Thoracic aorta (tissue), 2 donors: Measurements from ENCODE around the gene TRPM3. TPM values are rescaled to one million over a fixed set of nuclear protein-coding genes. Genes with fewer than 3 reads are reported as not detected.

Experiments
- ATAC-seq: fragments of 150-250 bp; one replicate; pipeline ENCODE4 v1.8.0; 2017; ENCODE audit warnings: low read depth; ENCODE audit not compliant: insufficient number of reproducible peaks, low FRiP score
- DNase-seq: peaks from one replicate; pipeline ENCODE4 v3.0.0-alpha.2; 2020; ENCODE audit warnings: low spot score
- H3K27ac ChIP-seq, 2 donors: fragments of 200-600 bp; sonication (generic); 1 replicate in 1 of 2; 2 replicates in 1 of 2; pipeline ENCODE4 v1.5.1; 2016; ENCODE audit warnings: mild to moderate bottlenecking in 2 of 2, moderate library complexity in 2 of 2
- H3K27me3 ChIP-seq: fragments of 200-600 bp; sonication (generic); replicated peaks from 2 replicates; pipeline ENCODE4 v1.6.0; 2016; ENCODE audit warnings: mild to moderate bottlenecking; ENCODE audit not compliant: insufficient read depth
- H3K36me3 ChIP-seq: fragments of 200-600 bp; sonication (generic); one replicate; pipeline ENCODE4 v1.5.1; 2016
- H3K4me1 ChIP-seq, 2 donors: fragments of 200-600 bp; sonication (generic); 1 replicate in 1 of 2; 2 replicates in 1 of 2; pipeline versions ENCODE4 v1.5.1 to v1.6.0; 2016; ENCODE audit warnings: low read depth in 2 of 2, mild to moderate bottlenecking in 1 of 2; ENCODE audit not compliant: control insufficient read depth in 1 of 2
- H3K4me3 ChIP-seq: fragments of 200-600 bp; sonication (generic); 2 replicates; pipeline ENCODE4 v1.5.1; 2016; ENCODE audit warnings: mild to moderate bottlenecking
- H3K9me3 ChIP-seq: fragments of 200-600 bp; sonication (generic); 2 replicates; pipeline ENCODE4 v1.5.1; 2016
- total RNA-seq, 2 donors: library from RNA; depleted of rRNA; stranded (reverse); fragments of >200 nt; gene quantifications; one replicate each; pipeline versions ENCODE4 v1.1.0 to v1.2.3, GENCODE V29; 2016
- TF ChIP-seq, protein P1 (sequence below): fragments of 200-600 bp; sonication (generic); IDR thresholded peaks from one replicate; pipeline ENCODE4 v1.5.1; 2019; ENCODE audit warnings: antibody characterized with exemption

The TRPM3 gene
- total RNA-seq, 2 donors from 2014 or later, result 2.1 to 5.0 TPM

DNA sequence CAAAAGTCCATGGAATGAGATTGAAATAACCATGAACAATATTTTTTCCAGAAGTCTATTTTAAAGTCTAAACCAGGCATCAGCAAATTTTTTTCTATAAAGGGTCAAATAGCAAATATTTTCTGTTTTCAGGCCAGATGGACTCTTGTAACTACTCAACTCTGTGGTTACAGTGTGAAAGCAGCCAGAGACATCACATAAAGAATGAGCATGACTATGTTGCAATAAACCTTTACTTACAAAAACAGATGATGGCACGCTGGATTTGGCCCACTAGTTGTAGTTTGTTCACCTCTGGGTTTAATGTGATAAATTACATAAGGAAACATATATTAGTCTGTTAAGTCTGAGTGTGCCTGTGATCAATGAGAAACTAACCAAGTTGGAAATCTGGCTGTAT, 319.2 kb downstream of the TRPM3 start:
- no peak overlapping the region for H3K4me3 ChIP-seq
- no peak overlapping the region for H3K27ac ChIP-seq
- DNase-seq, result no peak
- no peaks in the 10 kb centered on the region for H3K4me1 ChIP-seq
- TF ChIP-seq, protein P1, sequence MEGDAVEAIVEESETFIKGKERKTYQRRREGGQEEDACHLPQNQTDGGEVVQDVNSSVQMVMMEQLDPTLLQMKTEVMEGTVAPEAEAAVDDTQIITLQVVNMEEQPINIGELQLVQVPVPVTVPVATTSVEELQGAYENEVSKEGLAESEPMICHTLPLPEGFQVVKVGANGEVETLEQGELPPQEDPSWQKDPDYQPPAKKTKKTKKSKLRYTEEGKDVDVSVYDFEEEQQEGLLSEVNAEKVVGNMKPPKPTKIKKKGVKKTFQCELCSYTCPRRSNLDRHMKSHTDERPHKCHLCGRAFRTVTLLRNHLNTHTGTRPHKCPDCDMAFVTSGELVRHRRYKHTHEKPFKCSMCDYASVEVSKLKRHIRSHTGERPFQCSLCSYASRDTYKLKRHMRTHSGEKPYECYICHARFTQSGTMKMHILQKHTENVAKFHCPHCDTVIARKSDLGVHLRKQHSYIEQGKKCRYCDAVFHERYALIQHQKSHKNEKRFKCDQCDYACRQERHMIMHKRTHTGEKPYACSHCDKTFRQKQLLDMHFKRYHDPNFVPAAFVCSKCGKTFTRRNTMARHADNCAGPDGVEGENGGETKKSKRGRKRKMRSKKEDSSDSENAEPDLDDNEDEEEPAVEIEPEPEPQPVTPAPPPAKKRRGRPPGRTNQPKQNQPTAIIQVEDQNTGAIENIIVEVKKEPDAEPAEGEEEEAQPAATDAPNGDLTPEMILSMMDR, result no peak
- no peaks in the 10 kb centered on the region for H3K27me3 ChIP-seq
- no peaks in the 10 kb centered on the region for H3K9me3 ChIP-seq
- no peak for ATAC-seq
- H3K36me3 ChIP-seq, result no peaks in the 10 kb centered on the region

DNA sequence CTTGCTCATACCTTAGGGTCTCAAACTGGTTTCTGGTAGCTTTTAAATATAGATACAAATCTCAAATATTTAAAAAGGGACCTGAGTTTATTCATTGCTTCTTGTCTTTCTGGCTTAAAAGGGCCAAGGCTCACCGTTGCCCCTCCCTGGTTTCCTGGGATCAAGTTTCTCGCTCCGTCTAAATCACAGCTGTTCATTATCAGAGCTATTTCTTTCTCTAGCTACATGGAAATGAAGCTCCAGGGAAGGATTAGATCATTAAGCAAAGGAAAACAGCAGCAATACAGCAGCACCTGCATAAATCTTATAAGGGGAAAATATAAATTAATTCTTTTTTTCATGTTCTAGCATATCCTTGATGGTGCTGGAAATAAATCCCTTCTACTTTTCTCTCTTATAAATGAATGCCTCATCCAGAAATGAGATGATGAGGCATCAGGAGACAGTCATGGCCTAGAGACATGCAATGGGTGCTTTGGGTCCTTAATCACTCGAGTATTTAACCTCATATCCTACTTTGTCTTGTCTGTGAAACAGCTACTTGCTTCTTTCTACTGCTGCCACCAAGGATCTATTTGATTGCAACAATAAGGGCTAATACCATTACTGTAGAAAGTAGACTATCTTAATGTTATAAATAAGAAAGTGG, 320.1 kb downstream of the TRPM3 start:
- no peak for DNase-seq
- no peak overlapping the region for H3K4me3 ChIP-seq
- H3K36me3 ChIP-seq, result no peaks in the 10 kb centered on the region
- H3K9me3 ChIP-seq, result no peaks in the 10 kb centered on the region
- no peaks in the 10 kb centered on the region for H3K4me1 ChIP-seq
- TF ChIP-seq, protein P1, result no peak
- no peak for ATAC-seq
- no peaks in the 10 kb centered on the region for H3K27me3 ChIP-seq
- no peak overlapping the region for H3K27ac ChIP-seq

DNA sequence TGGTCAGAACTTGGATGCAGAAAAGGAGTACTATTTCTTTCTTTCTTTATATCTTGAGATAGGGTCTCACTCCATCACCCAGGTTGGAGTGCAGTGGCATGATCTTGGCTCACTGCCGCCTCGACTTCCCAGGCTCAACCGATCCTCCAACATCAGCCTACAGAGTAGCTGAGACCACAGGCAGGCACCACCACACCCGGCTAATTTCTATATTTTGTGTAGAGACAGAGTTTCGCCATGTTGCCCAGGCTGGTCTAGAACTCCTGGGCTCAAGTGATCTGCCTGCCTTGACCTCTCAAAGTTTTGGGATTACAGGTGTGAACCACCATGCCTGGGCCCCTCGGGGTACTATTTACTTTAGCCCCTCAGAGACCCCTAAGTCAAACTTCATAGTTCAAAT, 323.4 kb downstream of the TRPM3 start:
- TF ChIP-seq, protein P1, result no peak
- Histone ChIP-seq H3K4me1 (no peaks in the 10 kb centered on the region), H3K9me3 (no peaks in the 10 kb centered on the region), H3K27me3 (no peaks in the 10 kb centered on the region), H3K4me3 (no peak overlapping the region), H3K36me3 (no peaks in the 10 kb centered on the region), H3K27ac (no peak overlapping the region)
- DNase-seq (no peak), ATAC-seq (no peak)

DNA sequence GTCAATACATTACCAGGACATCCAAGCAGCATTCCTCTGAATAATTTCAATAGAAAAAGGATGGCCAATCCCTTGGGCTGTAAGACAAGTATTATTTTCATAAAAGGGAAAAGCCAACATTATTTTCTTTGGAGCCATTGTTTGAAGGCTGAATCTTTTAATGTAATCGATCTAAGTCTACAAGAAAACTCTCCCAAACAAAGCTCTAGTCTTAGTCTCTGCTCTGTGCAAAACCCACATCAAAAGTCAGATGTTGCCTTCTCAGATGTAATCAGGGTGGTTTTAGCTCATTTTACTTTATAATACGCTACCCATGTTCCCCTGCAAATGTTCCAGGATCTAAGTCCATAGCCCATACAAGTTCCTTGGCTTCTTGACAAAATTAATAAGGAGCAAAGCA, 325.6 kb downstream of the TRPM3 start:
- no peaks in the 10 kb centered on the region for H3K4me1 ChIP-seq
- H3K4me3 ChIP-seq, result no peak overlapping the region
- TF ChIP-seq, protein P1, result no peak
- DNase-seq, result no peak
- H3K27me3 ChIP-seq, result no peaks in the 10 kb centered on the region
- H3K9me3 ChIP-seq, result no peaks in the 10 kb centered on the region
- no peak for ATAC-seq
- H3K27ac ChIP-seq, result no peak overlapping the region
- H3K36me3 ChIP-seq, result no peaks in the 10 kb centered on the region

DNA sequence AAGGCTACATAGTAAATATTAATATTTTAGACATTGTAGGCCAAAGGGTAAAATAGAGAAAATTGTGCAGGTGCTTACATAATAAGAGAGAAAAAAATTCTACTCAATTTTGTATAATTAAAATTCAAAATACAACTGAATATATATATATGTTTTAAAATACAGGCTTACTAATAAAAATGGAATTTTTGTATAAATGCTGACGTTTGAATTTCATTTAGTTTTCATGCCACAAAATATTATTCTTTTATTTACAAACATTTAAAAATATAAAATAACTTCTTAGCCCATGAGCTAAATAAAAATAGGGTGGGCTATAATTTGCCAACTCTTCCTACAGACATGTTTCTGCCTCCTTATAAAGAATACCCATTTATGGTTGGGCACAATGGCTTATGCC, 328.6 kb downstream of the TRPM3 start:
- TF ChIP-seq, protein P1, result no peak
- no peak for DNase-seq
- no peak for ATAC-seq
- Histone ChIP-seq H3K27ac (no peak overlapping the region), H3K4me3 (no peak overlapping the region), H3K9me3 (no peaks in the 10 kb centered on the region), H3K27me3 (no peaks in the 10 kb centered on the region), H3K36me3 (no peaks in the 10 kb centered on the region), H3K4me1 (no peaks in the 10 kb centered on the region)
